ENCODE results near the gene NUP188. TPM values are rescaled to one million over a fixed set of nuclear protein-coding genes. Genes with fewer than 3 reads are reported as not detected.

Gene NUP188
- total and polyA plus RNA-seq, 2 donors (not counting 3 experiments of a cell fraction or from before 2014, with no cell fraction given): 62.7 to 66.2 TPM

DNA sequence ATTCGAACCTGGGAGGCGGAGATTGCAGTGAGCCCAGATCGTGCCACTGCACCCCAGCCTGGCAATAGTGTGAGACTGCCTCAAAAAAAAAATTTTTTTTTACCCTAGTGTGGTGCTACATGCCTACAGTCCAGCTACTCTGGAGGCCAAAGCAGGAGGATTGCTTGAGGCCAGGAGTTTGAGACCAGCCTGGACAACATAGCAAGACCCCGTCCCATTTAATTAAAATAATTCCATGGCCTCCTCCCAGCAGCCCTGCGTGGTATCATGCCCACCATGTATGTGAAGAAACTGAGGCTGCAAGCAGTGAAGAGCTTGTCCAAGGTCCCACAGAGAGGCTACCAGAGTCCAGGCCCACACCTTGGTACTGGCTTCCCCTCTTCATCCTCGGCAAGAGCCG is 46.1 kb upstream of the NUP188 start:
- CTCF ChIA-PET: interaction anchor here (1.5 kb wide), 1 partner anchor 26 kb away, joined by 3 read pairs; no protein-coding TSS in a partner anchor
- H4K20me1 ChIP-seq (replicated peaks; ENCODE audit: control insufficient read depth, extremely low read depth, insufficient read depth, low read length): no peaks in the 10 kb centered on the region
- intact Hi-C loops (cut with micrococcal nuclease): no loop called here

More for the DNA sequence above, 46.1 kb upstream of the NUP188 start:
- DNase-seq (ENCODE audit: low read depth, low spot score) (no peak), FAIRE-seq (no peak)
- Histone ChIP-seq H3K79me2 (ENCODE audit: control insufficient read depth, insufficient read depth, low read length) (peaks cover 84% of the 10 kb centered on the region), H3K9ac (replicated peaks; ENCODE audit: extremely low read depth, insufficient read depth, low read length) (no peak overlapping the region), H3K36me3 (ENCODE audit: control insufficient read depth in 2 of 2, extremely low read depth in 1 of 2, insufficient read depth in 2 of 2, low read length in 2 of 2) (peaks cover 12 to 20% of the 10 kb centered on the region in 2 experiments), H3K4me3 (replicated peaks in 1 of 3; ENCODE audit: insufficient read depth in 1 of 3, low read depth in 1 of 3, low read length in 3 of 3) (no peak overlapping the region), H3K4me1 (ENCODE audit: control insufficient read depth, extremely low read depth, insufficient read depth, low read length) (peaks cover 7% of the 10 kb centered on the region), H3K27me3 (ENCODE audit: control insufficient read depth in 2 of 2, insufficient read depth in 2 of 2, low read length in 2 of 2) (no peaks in the 10 kb centered on the region), H3K27ac (ENCODE audit: insufficient read depth, low read depth, low read length) (no peak overlapping the region), H3K9me3 (replicated peaks; ENCODE audit: control insufficient read depth, insufficient read depth, low read length) (no peaks in the 10 kb centered on the region), H2AFZ (ENCODE audit: low read depth, low read length) (no peak overlapping the region), H3K9me1 (replicated peaks; ENCODE audit: control insufficient read depth, extremely low read depth, insufficient read depth, low read length) (no peaks in the 10 kb centered on the region), H3K4me2 (ENCODE audit: insufficient read depth, low read length) (no peak overlapping the region)
- dilution Hi-C loops (cut with MboI; ENCODE audit: extremely low pct_ligation_motif_present, low sequenced_read_pairs): no loop called here
- TF ChIP-seq, protein P1, sequence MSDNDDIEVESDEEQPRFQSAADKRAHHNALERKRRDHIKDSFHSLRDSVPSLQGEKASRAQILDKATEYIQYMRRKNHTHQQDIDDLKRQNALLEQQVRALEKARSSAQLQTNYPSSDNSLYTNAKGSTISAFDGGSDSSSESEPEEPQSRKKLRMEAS (IDR thresholded peaks at IDR 0.05; ENCODE audit: insufficient read depth, insufficient read length): no peak
- TF ChIP-seq EZH2 (IDR thresholded peaks at IDR 0.05; ENCODE audit: borderline replicate concordance, low read depth, low read length, severe bottlenecking): no peak
- TF ChIP-seq POLR2AphosphoS5 (IDR thresholded peaks at IDR 0.05; ENCODE audit: insufficient read depth, low read depth, low read length): no peak
- no peak for TF ChIP-seq MYC (IDR thresholded peaks at IDR 0.05; ENCODE audit: low read depth, low read length)
- TF ChIP-seq JUN (IDR thresholded peaks at IDR 0.05; ENCODE audit: borderline replicate concordance, insufficient read depth, insufficient read length, low read depth): no peak
- no peak for TF ChIP-seq GATA2 (IDR thresholded peaks at IDR 0.05; ENCODE audit: insufficient read depth, insufficient read length, low read depth, low read length)
- no peak for TF ChIP-seq FOS (IDR thresholded peaks at IDR 0.05; ENCODE audit: borderline replicate concordance, insufficient read depth, low read length)
- TF ChIP-seq, protein P2, sequence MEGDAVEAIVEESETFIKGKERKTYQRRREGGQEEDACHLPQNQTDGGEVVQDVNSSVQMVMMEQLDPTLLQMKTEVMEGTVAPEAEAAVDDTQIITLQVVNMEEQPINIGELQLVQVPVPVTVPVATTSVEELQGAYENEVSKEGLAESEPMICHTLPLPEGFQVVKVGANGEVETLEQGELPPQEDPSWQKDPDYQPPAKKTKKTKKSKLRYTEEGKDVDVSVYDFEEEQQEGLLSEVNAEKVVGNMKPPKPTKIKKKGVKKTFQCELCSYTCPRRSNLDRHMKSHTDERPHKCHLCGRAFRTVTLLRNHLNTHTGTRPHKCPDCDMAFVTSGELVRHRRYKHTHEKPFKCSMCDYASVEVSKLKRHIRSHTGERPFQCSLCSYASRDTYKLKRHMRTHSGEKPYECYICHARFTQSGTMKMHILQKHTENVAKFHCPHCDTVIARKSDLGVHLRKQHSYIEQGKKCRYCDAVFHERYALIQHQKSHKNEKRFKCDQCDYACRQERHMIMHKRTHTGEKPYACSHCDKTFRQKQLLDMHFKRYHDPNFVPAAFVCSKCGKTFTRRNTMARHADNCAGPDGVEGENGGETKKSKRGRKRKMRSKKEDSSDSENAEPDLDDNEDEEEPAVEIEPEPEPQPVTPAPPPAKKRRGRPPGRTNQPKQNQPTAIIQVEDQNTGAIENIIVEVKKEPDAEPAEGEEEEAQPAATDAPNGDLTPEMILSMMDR (IDR thresholded peaks at IDR 0.05; ENCODE audit: extremely low read depth in 1 of 2, insufficient read depth in 1 of 2, low read depth in 1 of 2, low read length in 2 of 2): no peak
- no TSS peak for BruUV-seq (replicated peaks)
- POLR2A ChIA-PET: no interaction called here

Measured in endothelial cell of umbilical vein (primary cell).